ENCODE data around the gene UBIAD1. TPM values are rescaled to one million over a fixed set of nuclear protein-coding genes. Genes with fewer than 3 reads are reported as not detected.

Gene UBIAD1
- total RNA-seq: 10 to 100 TPM; 12.8 to 20.7 (median 16.2) TPM

GRCh38 chr1:11272832-11273594 lies at the start of gene UBIAD1:
TSS of gene UBIAD1 (plus strand) at chr1:11273198. CDS start at chr1:11273532, 334 bp downstream.
- WGBS, 10 experiments: 0 to 20% (median 0%) methylated on average over 2 to 13 of the region's 64 CpGs; no CpG with 5 or more reads in 7 of the 10 experiments

GRCh38 chr1:11227106-11228077 lies 45.6 kb upstream of the UBIAD1 start:
- H3K4me3 ChIP-seq: no peak overlapping the region
- no peaks in the 10 kb centered on the region for H3K4me1 ChIP-seq (replicated peaks in 1 of 2)
- WGBS, 10 experiments: 83 to 100% (median 95%) methylated on average over 3 to 10 of the region's 10 CpGs
- in situ Hi-C loops (cut with MboI; ENCODE audit: low pct_unique_long_range_greater_than_20kb in 2 of 9, low sequenced_read_pairs in 9 of 9, unreplicated experiment in 9 of 9): loop anchor here in 5 of 9 experiments (25.0 kb wide), 2 partner anchors 90 to 410 kb away; no protein-coding TSS in a partner anchor
- ATAC-seq (replicated peaks in 6 of 8): peak in 1 of 8 experiments; percentile 28
- H3K27ac ChIP-seq: no peak overlapping the region

More at GRCh38 chr1:11272832-11273594, at the start of gene UBIAD1:
- Histone ChIP-seq H3K27ac (peak within 1 kb of the TSS; percentile 92 to 96), H3K4me1 (replicated peaks in 1 of 2) (peaks cover 20 to 27% of the 10 kb centered on the region in 2 donors), H3K4me3 (peak within 1 kb of the TSS; percentile 69 to 99 (median 95))
- ATAC-seq (replicated peaks in 6 of 8): peak; percentile 89 to 94 (median 91)
- in situ Hi-C loops (cut with MboI; ENCODE audit: low pct_unique_long_range_greater_than_20kb in 2 of 9, low sequenced_read_pairs in 9 of 9, unreplicated experiment in 9 of 9): no loop called here

- Histone ChIP-seq H3K4me3 (no peak overlapping the region), H3K27ac (no peak overlapping the region), H3K4me1 (replicated peaks in 1 of 2) (no peaks in the 10 kb centered on the region)
- in situ Hi-C loops (cut with MboI; ENCODE audit: low pct_unique_long_range_greater_than_20kb in 2 of 9, low sequenced_read_pairs in 9 of 9, unreplicated experiment in 9 of 9): loop anchor here in 5 of 9 experiments (25.0 kb wide), 2 partner anchors 92 to 408 kb away; no protein-coding TSS in a partner anchor
- no peak for ATAC-seq (replicated peaks in 6 of 8)
- 81 to 100% (median 97%) methylated on average over 1 to 4 of the region's 4 CpGs; no CpG with 5 or more reads in 2 of the 10 experiments for WGBS, 10 experiments
Observed at GRCh38 chr1:11229203-11229602, 43.8 kb upstream of the UBIAD1 start.

- H3K4me3 ChIP-seq: no peak overlapping the region
- in situ Hi-C loops (cut with MboI; ENCODE audit: low pct_unique_long_range_greater_than_20kb in 2 of 9, low sequenced_read_pairs in 9 of 9, unreplicated experiment in 9 of 9): loop anchor here in 5 of 9 experiments (25.0 kb wide), 2 partner anchors 96 to 404 kb away; no protein-coding TSS in a partner anchor
- H3K4me1 ChIP-seq (replicated peaks in 1 of 2): no peaks in the 10 kb centered on the region
- no peak for ATAC-seq (replicated peaks in 6 of 8)
- 87 to 100% (median 100%) methylated on average over 1 to 2 of the region's 2 CpGs; no CpG with 5 or more reads in 1 of the 10 experiments for WGBS, 10 experiments
- H3K27ac ChIP-seq: no peak overlapping the region
Observed at GRCh38 chr1:11233208-11233607, 39.8 kb upstream of the UBIAD1 start.

GRCh38 chr1:11237356-11237755 lies 35.6 kb upstream of the UBIAD1 start:
- WGBS, 10 experiments: 67 to 100% (median 93%) methylated on average over 1 to 6 of the region's 6 CpGs; no CpG with 5 or more reads in 1 of the 10 experiments
- Histone ChIP-seq H3K4me3 (no peak overlapping the region), H3K4me1 (replicated peaks in 1 of 2) (no peaks in the 10 kb centered on the region), H3K27ac (no peak overlapping the region)
- no peak for ATAC-seq (replicated peaks in 6 of 8)
- in situ Hi-C loops (cut with MboI; ENCODE audit: low pct_unique_long_range_greater_than_20kb in 2 of 9, low sequenced_read_pairs in 9 of 9, unreplicated experiment in 9 of 9): loop anchor here in 5 of 9 experiments (25.0 kb wide), 2 partner anchors 100 to 400 kb away; no protein-coding TSS in a partner anchor

- 88 to 100% (median 100%) methylated on average over 2 to 7 of the region's 7 CpGs; no CpG with 5 or more reads in 3 of the 10 experiments for WGBS, 10 experiments
- no peaks in the 10 kb centered on the region for H3K4me1 ChIP-seq (replicated peaks in 1 of 2)
- H3K4me3 ChIP-seq: no peak overlapping the region
- H3K27ac ChIP-seq: no peak overlapping the region
- in situ Hi-C loops (cut with MboI; ENCODE audit: low pct_unique_long_range_greater_than_20kb in 2 of 9, low sequenced_read_pairs in 9 of 9, unreplicated experiment in 9 of 9): loop anchor here in 5 of 9 experiments (25.0 kb wide), 2 partner anchors 101 to 399 kb away; no protein-coding TSS in a partner anchor
- no peak for ATAC-seq (replicated peaks in 6 of 8)
Observed at GRCh38 chr1:11238311-11238710, 34.7 kb upstream of the UBIAD1 start.

- no peak overlapping the region for H3K27ac ChIP-seq
- in situ Hi-C loops (cut with MboI; ENCODE audit: low pct_unique_long_range_greater_than_20kb in 2 of 9, low sequenced_read_pairs in 9 of 9, unreplicated experiment in 9 of 9): loop anchor here in 5 of 9 experiments (25.0 kb wide), 2 partner anchors 108 to 392 kb away; no protein-coding TSS in a partner anchor
- 20 to 100% (median 96%) methylated on average over 1 to 3 of the region's 3 CpGs; no CpG with 5 or more reads in 2 of the 10 experiments for WGBS, 10 experiments
Observed at GRCh38 chr1:11245248-11245647, 27.8 kb upstream of the UBIAD1 start.

GRCh38 chr1:11245904-11246719 lies 26.9 kb upstream of the UBIAD1 start:
- ATAC-seq (replicated peaks in 6 of 8): no peak
- no peak overlapping the region for H3K27ac ChIP-seq
- H3K4me3 ChIP-seq: no peak overlapping the region
- in situ Hi-C loops (cut with MboI; ENCODE audit: low pct_unique_long_range_greater_than_20kb in 2 of 9, low sequenced_read_pairs in 9 of 9, unreplicated experiment in 9 of 9): loop anchor here in 5 of 9 experiments (25.0 kb wide), 2 partner anchors 109 to 391 kb away; no protein-coding TSS in a partner anchor
- 87 to 100% (median 90%) methylated on average over 2 to 7 of the region's 7 CpGs for WGBS, 10 experiments
- H3K4me1 ChIP-seq (replicated peaks in 1 of 2): no peaks in the 10 kb centered on the region

More at GRCh38 chr1:11245248-11245647, 27.8 kb upstream of the UBIAD1 start:
- ATAC-seq (replicated peaks in 6 of 8): no peak
- Histone ChIP-seq H3K4me1 (replicated peaks in 1 of 2) (no peaks in the 10 kb centered on the region), H3K4me3 (no peak overlapping the region)

- ATAC-seq (replicated peaks in 6 of 8): peak in 1 of 8 experiments; percentile 25
- Histone ChIP-seq H3K27ac (no peak overlapping the region), H3K4me1 (replicated peaks in 1 of 2) (no peaks in the 10 kb centered on the region), H3K4me3 (no peak overlapping the region)
- WGBS, 10 experiments: 60 to 100% (median 93%) methylated on average over 1 to 4 of the region's 4 CpGs; no CpG with 5 or more reads in 2 of the 10 experiments
- in situ Hi-C loops (cut with MboI; ENCODE audit: low pct_unique_long_range_greater_than_20kb in 2 of 9, low sequenced_read_pairs in 9 of 9, unreplicated experiment in 9 of 9): loop anchor here in 5 of 9 experiments (25.0 kb wide), 2 partner anchors 111 to 389 kb away; no protein-coding TSS in a partner anchor
Observed at GRCh38 chr1:11248169-11248568, 24.8 kb upstream of the UBIAD1 start.

GRCh38 chr1:11252538-11252937 lies 20.5 kb upstream of the UBIAD1 start:
- WGBS, 10 experiments: 70 to 100% (median 97%) methylated on average over 1 to 8 of the region's 8 CpGs; no CpG with 5 or more reads in 2 of the 10 experiments
- in situ Hi-C loops (cut with MboI; ENCODE audit: low pct_unique_long_range_greater_than_20kb in 2 of 9, low sequenced_read_pairs in 9 of 9, unreplicated experiment in 9 of 9): no loop called here

GRCh38 chr1:11253226-11253625 lies 19.8 kb upstream of the UBIAD1 start:
- no peaks in the 10 kb centered on the region for H3K4me1 ChIP-seq (replicated peaks in 1 of 2)
- in situ Hi-C loops (cut with MboI; ENCODE audit: low pct_unique_long_range_greater_than_20kb in 2 of 9, low sequenced_read_pairs in 9 of 9, unreplicated experiment in 9 of 9): no loop called here
- ATAC-seq (replicated peaks in 6 of 8): no peak
- H3K4me3 ChIP-seq: no peak overlapping the region
- no peak overlapping the region for H3K27ac ChIP-seq
- 74 to 100% (median 86%) methylated on average over 1 to 8 of the region's 8 CpGs; no CpG with 5 or more reads in 1 of the 10 experiments for WGBS, 10 experiments

More at GRCh38 chr1:11252538-11252937, 20.5 kb upstream of the UBIAD1 start:
- Histone ChIP-seq H3K4me1 (replicated peaks in 1 of 2) (no peaks in the 10 kb centered on the region), H3K4me3 (no peak overlapping the region), H3K27ac (no peak overlapping the region)
- ATAC-seq (replicated peaks in 6 of 8): no peak

Measured in motor neuron (in vitro differentiated cells).